Fibroblast of the aortic adventitia (primary cell): ENCODE measurements around the gene DCLRE1B. TPM values are rescaled to one million over a fixed set of nuclear protein-coding genes. Genes with fewer than 3 reads are reported as not detected.

Source experiments
- DNase-seq: peaks from one replicate; pipeline ENCODE4 v3.0.0-alpha.2; 2010; ENCODE audit warnings: low read depth
- H3K4me3 ChIP-seq: 2 replicates; pipeline ENCODE4 v1.5.1; 2011; ENCODE audit warnings: low read depth, mild to moderate bottlenecking, control low read depth, low read length, moderate library complexity
- CTCF ChIP-seq: IDR thresholded peaks from 2 replicates; pipeline ENCODE4 v1.5.1; 2011; ENCODE audit warnings: mild to moderate bottlenecking, low read length, control low read depth, inconsistent platforms; ENCODE audit not compliant: insufficient read depth
- total RNA-seq: library from RNA; depleted of rRNA; stranded (reverse); fragments of >200 nt; gene quantifications from 2 replicates; pipeline ENCODE4 v1.2.3, GENCODE V29; 2012; ENCODE audit warnings: low replicate concordance

DCLRE1B gene
- total RNA-seq, 1 donor = 14.1 TPM

- H3K4me3 ChIP-seq = peak overlapping the region; percentile 20
- TF ChIP-seq CTCF = no peak
- DNase-seq = peak; percentile 28
Observed at GRCh38 chr1:113859478-113860175, 45.5 kb upstream of the DCLRE1B start.

GRCh38 chr1:113860891-113861290, 44.2 kb upstream of the DCLRE1B start:
- H3K4me3 ChIP-seq = no peak overlapping the region
- no peak for TF ChIP-seq CTCF
- DNase-seq = peak; percentile 79

- H3K4me3 ChIP-seq = no peak overlapping the region
- TF ChIP-seq CTCF = no peak
- no peak for DNase-seq
Observed at GRCh38 chr1:113861641-113862040, 43.5 kb upstream of the DCLRE1B start.

- DNase-seq = peak; percentile 27
- TF ChIP-seq CTCF = no peak
Observed at GRCh38 chr1:113868387-113869083, 36.6 kb upstream of the DCLRE1B start.

GRCh38 chr1:113870778-113871177, 34.3 kb upstream of the DCLRE1B start:
- TF ChIP-seq CTCF = no peak
- DNase-seq = no peak
- H3K4me3 ChIP-seq = no peak overlapping the region

More at GRCh38 chr1:113868387-113869083, 36.6 kb upstream of the DCLRE1B start:
- no peak overlapping the region for H3K4me3 ChIP-seq

- DNase-seq = peak; percentile 50
- no peak within 1 kb of the TSS for H3K4me3 ChIP-seq
- no peak for TF ChIP-seq CTCF
Observed at GRCh38 chr1:113871597-113872113, 33.5 kb upstream of the DCLRE1B start, which contains the start of gene PTPN22. Gene PTPN22, minus strand, starts transcription at chr1:113871712.
